Right renal cortex interstitium (tissue), 3 donors: ENCODE data around the gene NDNF. TPM values are rescaled to one million over a fixed set of nuclear protein-coding genes. Genes with fewer than 3 reads are reported as not detected.

Experiments used
- DNase-seq, 3 donors: peaks; one replicate each; pipeline ENCODE4 v3.0.0-alpha.2; 2013; ENCODE audit warnings: low read depth in 3 of 3, low spot score in 2 of 3
- polyA plus RNA-seq, 3 donors: library from polyadenylated mRNA; unstranded; fragments of 120-200 nt; gene quantifications; one replicate each; pipeline ENCODE4 v1.2.1, GENCODE V29; 2013; ENCODE audit not compliant: insufficient read length in 3 of 3

Gene NDNF
- polyA plus RNA-seq, 3 donors, result 61.8 to 92.1 (median 64.6) TPM

GRCh38 chr4:121071640-121072223 is 603 bp downstream of the NDNF start:
- DNase-seq, result no peak

DNA sequence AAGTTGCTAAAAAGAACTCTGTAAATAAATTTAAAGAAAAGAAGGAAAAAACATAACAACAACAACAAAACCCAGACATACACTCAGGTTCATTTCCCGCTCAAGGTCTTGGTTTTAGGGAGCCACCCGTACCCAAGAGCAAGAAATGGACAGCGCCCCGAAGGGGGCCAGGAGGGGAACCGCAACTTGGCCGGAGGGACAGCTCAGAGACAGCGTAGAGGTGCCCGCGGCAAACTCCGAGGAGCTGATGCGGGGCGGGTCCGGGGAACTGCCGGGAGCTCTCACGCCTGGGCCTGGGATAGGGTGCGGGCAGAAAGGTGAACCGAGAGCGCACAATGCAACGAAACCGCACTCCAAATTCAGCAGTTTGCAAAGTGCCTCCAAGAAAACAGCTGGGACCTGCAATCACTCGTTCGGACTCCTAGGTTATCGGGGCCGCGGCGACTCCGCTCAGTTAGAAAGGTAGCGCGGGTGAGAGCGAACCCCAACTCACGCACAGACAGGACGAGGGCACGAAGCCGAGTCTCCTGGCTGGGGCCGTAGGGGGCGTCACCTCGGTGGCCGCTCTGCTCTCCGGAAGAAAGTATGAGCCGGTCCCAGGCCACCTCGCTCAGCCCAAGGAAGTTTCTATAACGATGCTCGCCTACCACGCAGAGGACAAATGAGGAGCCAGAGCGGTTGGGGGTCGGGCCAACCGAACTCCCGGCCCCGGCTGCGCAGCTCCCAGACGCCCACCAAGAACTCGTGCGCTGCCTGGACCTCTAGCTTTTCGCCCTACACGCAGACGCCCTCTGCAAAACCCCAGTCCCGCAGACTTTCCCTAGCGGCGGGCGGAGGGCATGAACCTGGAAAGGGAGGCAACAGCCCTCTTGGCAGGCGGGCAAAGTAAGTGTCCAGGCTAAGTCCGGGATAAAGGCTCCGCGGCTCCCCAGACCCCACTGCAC is 1.4 kb downstream of the NDNF start:
- DNase-seq, result peak in 1 of 3 donors; percentile 26

GRCh38 chr4:121070274-121070673 is 2.1 kb downstream of the NDNF start:
- no peak for DNase-seq

GRCh38 chr4:121069430-121069829 is 2.9 kb downstream of the NDNF start:
- DNase-seq, result no peak

DNA sequence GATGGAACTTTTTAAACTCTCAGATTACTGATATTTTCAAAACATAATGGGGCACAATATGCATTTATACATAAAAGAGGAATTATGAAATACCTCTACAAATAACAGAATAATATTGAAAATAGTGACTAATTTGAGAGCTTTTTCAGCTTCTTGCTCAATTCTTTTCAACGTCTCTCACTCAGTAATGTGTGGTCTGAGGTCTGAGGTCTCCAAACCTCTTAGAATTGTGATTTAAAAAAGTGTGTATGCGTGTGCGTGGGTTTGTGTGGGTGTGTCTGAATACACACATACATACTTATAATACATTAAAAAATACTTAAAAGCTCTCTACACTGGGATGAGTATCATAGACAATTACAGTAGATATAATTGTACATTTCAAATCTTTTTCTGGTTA is 7.9 kb downstream of the NDNF start:
- no peak for DNase-seq

DNA sequence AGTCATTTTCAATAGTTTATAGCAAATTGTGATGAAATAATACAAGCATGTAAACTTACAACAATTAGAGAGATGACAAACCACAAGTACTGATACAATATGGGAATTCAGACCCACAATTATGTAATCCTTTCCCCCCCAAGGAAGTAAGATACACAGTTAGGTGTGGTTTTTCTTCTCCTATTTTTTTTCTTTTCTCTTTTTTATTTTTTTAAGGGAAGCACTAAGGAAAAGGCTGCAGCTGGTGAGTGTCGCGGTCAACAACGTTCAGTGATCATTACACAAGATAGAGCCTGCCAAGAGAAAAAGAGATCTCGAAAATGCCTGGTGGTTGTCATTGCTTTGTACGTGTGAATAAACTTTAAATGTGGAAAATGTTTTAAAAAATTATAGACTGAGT is 9.8 kb downstream of the NDNF start:
- no peak for DNase-seq

DNA sequence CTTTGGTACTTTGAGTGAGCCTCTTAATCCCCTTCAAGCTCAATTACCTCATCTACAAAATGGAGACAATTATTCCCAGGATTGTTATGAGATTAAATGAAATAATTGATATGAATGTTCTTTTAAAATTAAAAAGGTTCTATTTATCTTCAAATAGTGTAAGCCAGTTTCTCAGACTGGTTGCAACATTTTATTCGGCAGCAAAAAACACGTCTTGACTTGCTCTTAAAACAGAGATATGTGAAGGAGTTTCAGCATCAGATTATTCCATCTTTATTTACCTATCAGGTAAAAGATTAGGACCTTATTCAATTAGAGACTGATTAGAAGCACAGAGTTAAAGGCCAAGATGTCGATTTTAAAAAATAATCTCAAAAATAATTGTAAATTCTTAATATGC is 10.5 kb downstream of the NDNF start:
- no peak for DNase-seq

- no peak for DNase-seq
These were observed 11.1 kb downstream of the NDNF start for GRCh38 chr4:121061215-121061614.

- no peak for DNase-seq
These were observed 14.8 kb downstream of the NDNF start for GRCh38 chr4:121057466-121057922.

DNA sequence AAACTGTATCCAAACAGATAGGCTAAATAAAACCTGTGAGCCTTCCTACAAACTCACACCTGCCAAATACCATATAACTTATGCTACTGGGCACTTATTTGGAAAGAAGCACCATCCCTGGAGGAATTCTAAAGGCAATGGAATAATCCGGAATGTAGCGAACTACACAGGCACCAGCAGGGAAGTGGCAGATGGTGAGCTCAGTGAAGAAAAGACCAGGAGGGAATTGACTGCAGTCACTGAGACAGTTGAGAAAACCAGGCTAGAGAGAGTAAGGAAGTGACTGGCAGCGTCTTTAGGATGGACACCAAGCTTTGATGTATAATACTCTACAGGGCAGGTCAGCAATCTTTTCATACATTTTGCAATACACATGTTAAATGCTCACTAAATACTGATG is 16.3 kb downstream of the NDNF start:
- DNase-seq, result no peak

- DNase-seq, result no peak
These were observed 18.0 kb downstream of the NDNF start for GRCh38 chr4:121054373-121054772.

- no peak for DNase-seq
These were observed 18.7 kb downstream of the NDNF start for GRCh38 chr4:121053601-121054143.

DNA sequence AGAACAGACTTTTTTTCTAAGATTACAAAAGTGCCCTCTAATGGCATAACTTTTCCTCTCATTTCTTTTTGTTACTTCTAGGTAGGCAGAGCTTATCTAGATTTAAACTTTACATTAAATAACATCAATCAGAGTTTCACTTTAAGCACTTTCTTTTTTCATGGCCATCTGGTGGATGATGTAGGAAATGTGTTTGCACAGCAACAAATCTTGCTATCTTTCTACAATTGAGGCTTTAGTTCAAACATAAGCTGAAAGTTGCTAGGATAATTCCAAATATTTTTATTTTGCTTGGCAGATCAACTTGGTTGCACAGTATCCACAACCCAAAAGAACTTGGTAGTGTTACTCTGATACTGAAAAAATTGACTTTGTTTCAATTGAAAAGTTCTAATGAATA is 22.0 kb downstream of the NDNF start:
- DNase-seq, result no peak

DNA sequence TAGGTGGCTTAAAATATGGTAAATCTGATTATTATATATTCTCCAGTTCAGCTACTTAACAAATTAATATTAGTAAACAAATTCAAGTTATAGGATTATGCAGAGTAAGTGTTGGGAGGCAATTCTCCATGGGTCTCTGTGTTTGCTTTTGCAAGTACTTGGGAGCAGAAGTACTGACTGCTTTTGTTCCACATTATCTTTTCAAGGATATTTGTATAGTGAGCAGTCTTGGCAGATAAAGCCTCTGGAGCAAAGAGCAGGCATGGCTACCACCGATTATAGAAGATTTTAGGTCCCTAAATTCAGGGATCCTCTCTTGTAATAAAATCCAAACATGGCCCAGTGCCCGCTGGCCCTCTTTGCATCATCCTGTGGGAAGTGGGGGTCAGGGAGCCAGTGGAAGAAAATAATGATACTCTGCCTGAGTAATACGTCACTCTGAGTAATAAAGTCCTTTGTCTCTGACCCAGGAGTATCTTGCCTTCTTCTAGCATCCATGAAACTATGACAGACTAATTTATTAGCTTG is 23.2 kb downstream of the NDNF start:
- no peak for DNase-seq

- no peak for DNase-seq
These were observed 24.2 kb downstream of the NDNF start for GRCh38 chr4:121048165-121048564.

DNA sequence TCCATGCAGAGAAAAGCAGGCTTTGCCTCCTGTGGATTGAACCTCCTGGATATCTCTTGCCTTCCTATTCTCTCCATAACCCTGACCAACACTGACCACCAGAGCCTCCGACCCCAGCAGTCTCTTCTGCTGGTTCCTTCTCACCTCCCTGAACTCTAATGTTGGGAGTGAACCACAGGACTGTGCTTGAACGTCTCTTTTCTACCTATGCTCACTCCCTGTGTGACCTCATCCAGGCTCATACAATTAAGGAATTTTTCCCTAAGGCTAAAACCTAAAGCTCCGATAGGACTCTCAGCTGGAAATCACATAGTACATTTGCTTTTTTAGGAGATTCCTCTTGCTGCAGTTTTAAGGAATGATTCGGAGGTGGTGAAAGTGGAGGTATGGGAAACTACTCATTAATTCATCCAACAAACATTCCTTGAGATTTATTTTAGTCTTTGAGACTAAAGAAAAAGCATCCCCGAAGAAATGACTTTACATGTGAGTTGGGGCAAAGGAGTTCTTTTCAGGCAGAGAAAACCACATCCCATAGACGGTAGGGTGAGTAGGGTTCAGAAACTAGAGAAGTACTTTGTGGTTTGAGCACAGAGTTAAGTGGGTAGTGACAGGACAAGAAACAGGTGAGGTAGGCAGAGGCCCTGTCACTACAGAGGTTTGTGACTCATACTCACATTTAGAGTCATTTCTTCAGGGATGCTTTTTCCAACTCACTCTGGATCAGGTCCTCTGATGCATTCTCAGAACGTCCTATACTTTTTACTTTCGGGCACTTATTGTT is 30.8 kb downstream of the NDNF start:
- no peak for DNase-seq

DNA sequence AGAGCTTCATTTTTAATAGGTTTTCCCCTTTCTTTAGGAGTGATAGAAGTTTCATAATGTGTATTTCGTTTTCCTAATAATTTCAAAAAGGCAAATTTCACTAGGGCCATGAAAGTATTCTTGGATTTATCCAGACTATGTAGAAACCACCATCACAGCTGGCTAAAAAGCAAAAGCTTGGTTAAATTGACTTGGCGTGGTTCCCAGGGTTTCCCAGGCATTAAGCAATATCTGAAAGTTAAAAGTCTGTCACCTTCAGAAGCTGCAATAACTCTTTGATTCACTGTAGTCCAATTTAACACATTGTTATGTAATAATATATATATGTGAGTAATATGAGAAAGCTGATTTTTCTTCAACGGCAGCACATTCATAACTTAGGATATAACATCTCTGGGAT is 38.3 kb downstream of the NDNF start:
- no peak for DNase-seq

DNA sequence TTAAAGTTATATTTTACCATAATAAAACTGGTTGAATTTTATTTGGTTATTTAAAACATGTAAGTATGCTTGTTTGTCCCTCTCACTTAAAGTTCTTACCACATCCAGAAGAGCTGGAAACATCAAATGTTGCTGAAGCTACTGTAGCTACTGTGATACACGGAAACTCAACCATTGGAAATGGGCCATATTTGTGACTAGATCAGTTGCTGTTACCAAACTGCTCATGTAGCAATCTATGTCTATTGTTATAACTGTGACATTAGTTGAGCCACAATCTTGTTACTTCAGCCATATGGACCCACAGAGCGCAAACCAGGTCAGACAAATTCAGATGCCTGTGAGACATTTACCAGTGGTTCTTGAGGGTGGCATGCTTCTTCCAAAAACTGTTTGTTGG is 41.6 kb downstream of the NDNF start:
- no peak for DNase-seq

GRCh38 chr4:121030131-121030530 is 42.2 kb downstream of the NDNF start:
- no peak for DNase-seq

DNA sequence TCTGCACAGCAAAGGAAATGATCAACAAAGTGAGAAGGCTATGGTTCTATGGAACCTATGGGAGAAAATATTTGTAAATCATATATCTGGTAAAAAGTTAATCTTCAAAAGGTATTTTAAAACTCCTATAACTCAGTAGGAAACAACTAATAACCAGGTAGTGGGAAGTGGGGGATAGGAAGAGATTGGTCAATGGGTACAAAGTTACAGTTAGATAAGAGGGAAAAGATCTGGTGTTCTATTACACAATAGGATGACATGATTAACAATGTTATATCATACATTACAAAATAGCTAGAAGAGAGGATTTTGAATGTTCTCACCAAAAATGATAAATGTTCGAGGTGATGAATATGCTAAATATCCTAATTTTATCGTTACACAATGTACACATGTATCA is 46.3 kb downstream of the NDNF start:
- no peak for DNase-seq

GRCh38 chr4:121025540-121025939 is 46.8 kb downstream of the NDNF start:
- no peak for DNase-seq
